HuH-7 (cell line): ENCODE results near the gene ZCCHC10.
"Not testable (repeated sequence)": the region's sequence is repeated elsewhere in the genome, so short reads cannot be mapped to it uniquely, and the experiment has no call there.

Experiments
- DNase-seq: peaks from one replicate; pipeline ENCODE4 v3.0.0; 2011; ENCODE audit warnings: low spot score

ZCCHC10 gene

GRCh38 chr5:133041157-133041784, 14.9 kb upstream of the ZCCHC10 start:
- no peak for DNase-seq

- not testable (repeated sequence) for DNase-seq
These were observed 10.3 kb upstream of the ZCCHC10 start for GRCh38 chr5:133036677-133037076.

GRCh38 chr5:133035224-133035623, 8.9 kb upstream of the ZCCHC10 start:
- no peak for DNase-seq

- no peak for DNase-seq
These were observed 7.7 kb upstream of the ZCCHC10 start for GRCh38 chr5:133034064-133034463.

GRCh38 chr5:133032852-133033742, 6.7 kb upstream of the ZCCHC10 start:
- no peak for DNase-seq

- no peak for DNase-seq
These were observed 4.1 kb upstream of the ZCCHC10 start for GRCh38 chr5:133030343-133031005.

GRCh38 chr5:133029416-133029815, 3.1 kb upstream of the ZCCHC10 start:
- DNase-seq = no peak

GRCh38 chr5:133026664-133027153, 360 bp upstream of the ZCCHC10 start:
- no peak for DNase-seq

GRCh38 chr5:133019471-133019870, 6.9 kb downstream of the ZCCHC10 start:
- not testable (repeated sequence) for DNase-seq

- no peak for DNase-seq
These were observed 8.4 kb downstream of the ZCCHC10 start for GRCh38 chr5:133017964-133018363.

- DNase-seq = no peak
These were observed 10.9 kb downstream of the ZCCHC10 start for GRCh38 chr5:133015466-133015865.

GRCh38 chr5:133008455-133008854, 17.9 kb downstream of the ZCCHC10 start:
- DNase-seq = not testable (repeated sequence)

- DNase-seq = no peak
These were observed 19.7 kb downstream of the ZCCHC10 start for GRCh38 chr5:133006653-133007052.

GRCh38 chr5:132999246-132999645, 27.1 kb downstream of the ZCCHC10 start:
- DNase-seq = no peak

- DNase-seq = no peak
These were observed 27.8 kb downstream of the ZCCHC10 start for GRCh38 chr5:132998556-132998955.

GRCh38 chr5:132996307-132996706, 30.0 kb downstream of the ZCCHC10 start:
- no peak for DNase-seq

- DNase-seq = no peak
These were observed 38.6 kb downstream of the ZCCHC10 start for GRCh38 chr5:132987531-132988408.

- not testable (repeated sequence) for DNase-seq
These were observed 43.4 kb downstream of the ZCCHC10 start for GRCh38 chr5:132982971-132983370.

- DNase-seq = no peak
These were observed 45.1 kb downstream of the ZCCHC10 start for GRCh38 chr5:132981288-132981687.

GRCh38 chr5:132979976-132980375, 46.4 kb downstream of the ZCCHC10 start:
- no peak for DNase-seq

GRCh38 chr5:132979367-132979940, 46.9 kb downstream of the ZCCHC10 start:
- no peak for DNase-seq
